ENCODE results near the gene DAAM2.

- TF ChIP-seq CTCF (IDR thresholded peaks at IDR 0.05) (no peak), POLR2A (IDR thresholded peaks at IDR 0.05) (no peak)
These were observed 47.3 kb downstream of the DAAM2 start for GRCh38 chr6:39839445-39839844.
